GM19240 (cell line): Measurements from ENCODE around the gene ERVH48-1.
"Not testable (repeated sequence)": the region's sequence is repeated elsewhere in the genome, so short reads cannot be mapped to it uniquely, and the experiment has no call there.

Source experiments
- DNase-seq: peaks from one replicate; pipeline ENCODE4 v3.0.0; 2011; ENCODE audit warnings: low spot score; ENCODE audit not compliant: insufficient read length

The ERVH48-1 gene

DNA sequence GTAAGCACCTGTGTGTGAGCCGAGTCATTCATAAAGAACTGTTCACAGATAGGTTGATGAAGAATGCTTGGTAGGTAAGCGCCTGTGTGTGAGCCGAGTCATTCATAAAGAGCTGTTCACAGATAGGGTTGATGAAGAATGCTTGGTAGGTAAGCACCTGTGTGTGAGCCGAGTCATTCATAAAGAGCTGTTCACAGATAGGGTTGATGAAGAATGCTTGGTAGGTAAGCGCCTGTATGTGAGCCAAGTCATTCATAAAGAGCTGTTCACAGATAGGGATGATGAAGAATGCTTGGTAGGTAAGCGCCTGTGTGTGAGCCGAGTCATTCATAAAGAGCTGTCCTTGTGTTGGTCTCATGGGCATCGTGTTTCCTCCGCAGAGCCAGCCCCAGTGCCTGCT, 16.9 kb downstream of the ERVH48-1 start:
- not testable (repeated sequence) for DNase-seq

DNA sequence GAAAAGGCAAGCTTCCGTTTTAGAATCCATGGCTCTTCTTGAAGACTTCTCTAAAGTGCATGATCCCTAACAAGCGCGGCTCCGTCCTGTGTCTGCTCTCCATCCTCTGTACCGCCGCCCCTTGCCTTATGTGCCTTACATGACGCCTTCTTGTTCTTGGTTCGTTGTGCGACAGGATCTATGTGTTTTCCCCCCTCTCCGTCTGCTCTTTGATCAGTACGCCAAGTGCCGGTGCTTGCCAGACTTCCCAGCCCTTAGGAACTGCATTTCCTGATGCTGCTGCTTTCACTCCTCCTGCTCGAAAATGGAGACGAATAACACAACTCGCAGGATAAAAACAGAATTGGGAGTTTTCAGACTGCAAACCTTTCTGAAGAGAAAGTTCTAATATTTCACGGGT, 19.2 kb downstream of the ERVH48-1 start:
- DNase-seq = no peak

DNA sequence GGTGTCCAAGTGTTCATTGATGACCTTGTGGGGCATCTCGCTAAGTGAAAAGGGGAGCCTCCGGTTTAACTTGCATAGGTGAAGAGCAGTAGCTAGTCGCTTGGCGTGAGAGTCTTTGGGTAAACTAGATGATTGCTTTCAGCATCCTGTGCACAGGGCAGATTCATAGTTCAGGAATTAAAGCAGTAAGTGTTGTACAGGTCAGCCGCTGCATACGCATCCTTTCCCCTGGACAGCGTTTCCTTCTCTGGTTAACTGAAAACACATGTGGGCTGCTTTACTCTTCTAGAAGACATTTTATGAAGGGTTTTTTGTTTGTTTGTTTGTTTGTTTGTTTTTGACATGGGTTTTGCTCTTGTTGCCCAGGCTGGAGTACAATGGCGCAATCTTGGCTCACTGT, 20.2 kb downstream of the ERVH48-1 start:
- no peak for DNase-seq

DNA sequence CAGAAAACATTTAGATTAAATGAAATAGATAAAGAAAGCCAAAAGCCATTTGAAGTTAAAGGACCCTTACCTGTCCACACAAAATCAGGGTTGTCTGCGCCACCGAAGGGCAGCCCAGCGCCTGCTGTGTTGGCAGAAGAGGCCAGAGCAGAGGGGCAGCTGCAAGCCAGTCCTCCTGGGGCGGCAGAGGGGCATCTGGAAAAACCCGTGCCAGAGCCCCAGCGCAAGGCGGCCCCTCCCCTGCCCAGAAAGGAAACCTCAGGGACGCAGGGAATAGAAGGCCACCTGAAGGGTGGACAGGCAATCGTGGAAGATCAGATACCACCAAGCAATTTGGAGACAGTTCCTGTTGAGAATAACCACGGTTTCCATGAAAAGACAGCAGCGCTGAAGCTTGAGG, 21.6 kb downstream of the ERVH48-1 start:
- DNase-seq = no peak

DNA sequence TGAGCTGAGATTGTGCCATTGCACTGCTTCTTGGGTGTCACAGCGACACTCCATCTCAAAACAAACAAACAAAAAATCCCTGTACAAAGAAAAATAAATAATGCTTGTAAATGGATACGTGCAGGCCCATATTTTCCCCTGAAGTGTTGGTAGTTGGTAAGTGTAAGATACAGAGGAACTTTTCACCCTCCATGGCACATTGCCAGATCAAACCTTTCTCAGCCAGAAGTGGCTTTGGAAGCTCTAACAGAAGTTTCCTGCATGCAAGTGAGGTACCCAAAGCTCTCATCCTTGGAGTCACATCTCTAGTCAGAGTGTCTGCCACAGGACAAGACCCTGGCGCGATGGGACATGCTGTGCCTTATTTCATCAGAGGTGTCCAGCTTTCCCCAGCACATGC, 25.0 kb downstream of the ERVH48-1 start:
- DNase-seq = no peak

DNA sequence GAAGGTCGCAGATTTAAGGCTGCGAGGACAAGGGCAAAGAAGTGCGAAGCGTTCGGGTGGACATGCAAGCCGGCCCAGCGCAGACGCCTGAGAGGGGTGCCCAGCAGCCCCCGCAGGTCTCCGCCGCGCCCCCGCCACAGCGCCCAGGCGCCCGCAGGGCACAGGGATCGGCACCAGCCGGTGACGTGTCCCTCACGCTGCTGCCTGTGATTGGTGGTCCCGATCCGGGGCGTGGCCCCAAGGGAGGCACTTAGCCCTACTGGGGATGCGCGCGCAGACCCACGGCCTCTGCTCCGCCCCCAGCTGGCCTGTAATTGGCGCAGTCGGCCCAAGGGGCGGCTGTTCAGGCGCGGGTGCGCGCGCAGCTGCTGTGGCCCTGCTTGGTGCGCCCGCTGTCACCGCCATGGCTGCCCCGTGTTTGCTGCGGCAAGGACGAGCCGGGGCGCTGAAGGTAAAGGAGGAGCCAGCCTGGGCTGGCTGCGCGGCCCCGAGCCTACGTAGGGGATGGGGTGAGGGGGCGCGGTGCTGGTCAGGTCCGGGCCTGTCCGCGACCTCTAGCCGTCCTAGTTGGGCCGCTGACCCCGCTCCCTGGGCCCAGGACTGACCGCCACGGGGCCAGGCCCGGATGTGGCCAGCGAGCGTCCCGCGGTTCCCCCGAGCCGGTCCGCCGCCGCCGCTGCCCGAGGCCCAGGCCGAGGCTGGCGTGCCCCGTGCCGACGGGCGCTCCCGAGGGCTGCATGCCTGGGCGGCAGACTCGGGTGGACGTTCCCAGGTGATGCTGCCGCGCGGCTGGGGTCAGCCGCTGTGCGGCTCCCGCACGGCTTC, 32.3 kb downstream of the ERVH48-1 start, which contains the start of gene NDUFV3:
Gene NDUFV3, plus strand, starts transcription at position 379 of the 825 bp plus-strand sequence. Its CDS starts 25 bp downstream, at position 404.
- peak; percentile 88 for DNase-seq

DNA sequence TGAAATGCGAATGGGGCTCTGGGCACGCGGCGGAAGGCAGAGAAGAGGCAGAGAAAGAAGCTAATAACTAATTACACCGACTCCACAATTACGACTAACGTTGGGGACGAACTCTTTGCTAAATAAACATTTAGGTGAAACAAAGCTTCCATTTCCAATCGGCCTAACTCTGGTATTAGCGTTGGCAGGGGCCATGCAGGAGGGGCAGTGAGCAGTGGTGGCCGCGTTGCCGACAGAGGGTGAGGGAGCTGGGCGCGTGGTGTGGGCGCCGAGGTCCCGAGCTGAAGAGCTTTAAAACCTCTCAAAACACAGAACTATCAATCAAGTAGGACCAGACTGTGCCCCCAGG, 32.9 kb downstream of the ERVH48-1 start:
- DNase-seq = no peak

DNA sequence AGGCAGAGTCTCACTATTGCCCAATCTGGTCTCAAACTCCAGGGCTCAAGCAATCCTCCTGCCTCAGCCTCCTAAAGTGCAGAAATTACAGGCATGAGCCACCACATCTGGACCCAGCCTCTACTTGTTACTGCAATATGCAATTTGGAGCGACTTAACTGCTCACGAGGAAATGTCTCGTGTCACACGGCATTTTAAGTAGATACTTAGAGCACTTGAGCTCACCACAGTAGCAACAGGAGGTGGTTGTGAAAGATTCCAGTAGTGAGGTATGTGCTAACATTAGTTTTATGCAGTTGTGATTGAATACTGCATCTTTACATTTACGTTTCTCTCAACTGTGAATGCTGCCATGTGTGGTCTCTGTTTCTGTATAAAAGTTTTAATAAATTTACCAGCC, 38.1 kb downstream of the ERVH48-1 start:
- no peak for DNase-seq

DNA sequence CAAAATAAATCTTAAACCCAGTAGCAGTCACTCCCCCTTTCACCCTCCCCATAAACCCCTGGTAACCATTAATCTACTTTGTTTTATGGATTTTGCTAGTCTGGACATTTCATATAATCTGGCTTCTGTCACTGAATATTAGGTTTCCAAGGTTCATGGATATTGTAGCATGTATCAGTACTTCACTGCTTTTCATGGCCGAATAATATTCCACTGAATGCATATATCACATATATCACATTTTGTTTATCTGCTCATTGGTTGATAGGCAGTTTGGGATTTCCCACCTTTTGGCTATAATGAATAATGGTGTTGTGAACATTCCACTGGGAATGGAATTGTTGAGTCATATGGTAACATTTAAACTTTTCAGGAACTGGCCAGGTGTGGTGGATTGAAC, 41.5 kb downstream of the ERVH48-1 start:
- no peak for DNase-seq

DNA sequence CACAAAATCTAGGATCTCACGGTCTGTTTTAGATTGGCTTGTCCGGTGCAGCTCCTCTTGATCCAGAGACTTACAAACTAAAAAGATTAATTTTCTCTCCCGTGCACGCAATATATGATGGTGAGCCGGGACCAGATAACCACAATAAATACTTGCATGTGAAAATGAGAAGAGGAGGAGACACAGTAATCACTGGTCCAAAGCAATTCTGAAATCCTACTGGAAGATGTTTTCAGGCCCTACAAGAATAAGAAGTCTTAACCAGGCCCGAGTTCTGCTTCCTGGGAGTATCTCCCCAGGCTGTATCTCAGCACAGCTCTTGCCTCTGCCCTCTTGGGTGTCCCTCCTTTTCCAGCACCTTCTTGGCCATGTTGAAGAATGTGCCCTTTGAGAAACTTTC, 45.1 kb downstream of the ERVH48-1 start:
- no peak for DNase-seq

DNA sequence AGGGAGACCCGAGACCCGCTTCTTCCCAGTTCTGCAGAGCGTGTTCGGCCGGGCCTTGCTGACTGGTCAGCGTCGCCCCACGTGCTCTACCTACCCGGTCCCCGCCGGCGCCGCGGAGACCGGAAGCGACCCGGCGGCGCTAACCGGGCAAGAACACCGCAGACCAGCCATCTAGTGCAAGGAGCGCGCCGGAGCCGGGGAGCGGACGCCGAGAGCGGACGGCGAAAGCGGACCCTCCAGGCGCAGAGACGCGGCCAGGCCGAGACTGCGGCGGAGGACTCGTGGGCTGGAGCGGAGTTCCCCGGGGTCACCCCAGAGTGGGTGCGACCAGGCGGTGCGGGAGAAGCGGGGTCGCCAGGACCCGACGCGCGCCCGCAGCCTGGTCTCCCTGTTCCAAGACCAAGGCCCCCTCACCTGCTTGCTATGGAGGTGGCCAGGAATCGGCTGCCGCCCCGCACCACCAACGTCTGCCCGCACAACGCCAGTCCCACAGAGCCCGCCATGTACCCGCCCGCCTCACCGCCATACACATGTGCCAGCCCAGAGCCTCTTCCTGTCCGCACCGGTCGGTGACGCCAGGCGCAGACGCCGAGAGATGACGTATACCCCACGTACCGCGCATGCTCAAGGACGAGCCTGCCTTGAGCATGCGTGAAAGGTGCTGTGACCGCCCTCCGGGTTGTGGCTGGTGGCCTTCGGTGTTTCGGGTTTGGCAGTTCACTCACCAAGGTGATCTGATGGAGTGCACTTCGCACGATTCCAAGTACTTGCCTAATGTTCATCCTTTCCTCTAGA, 46.2 kb downstream of the ERVH48-1 start, which contains the start of gene WDR4:
Gene WDR4, minus strand, starts transcription at position 547 of the 795 bp plus-strand sequence. Its CDS starts 44 bp downstream, at position 503.
- peak; percentile 91 for DNase-seq

DNA sequence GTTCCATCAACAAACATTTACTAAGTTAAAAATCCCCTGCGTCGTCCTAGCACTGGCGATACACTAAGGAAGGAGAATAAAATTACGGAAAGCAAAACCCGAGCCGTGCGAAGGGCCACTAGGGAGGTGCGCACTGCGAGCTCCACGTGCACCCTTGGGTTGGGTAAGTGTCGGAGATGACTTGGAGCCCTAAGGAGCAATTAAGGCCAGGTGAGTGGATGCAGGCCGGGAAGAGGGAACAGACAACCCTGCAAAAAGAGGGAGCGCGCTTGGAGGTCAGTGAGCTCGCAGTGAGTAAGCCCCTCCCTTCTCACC, 46.8 kb downstream of the ERVH48-1 start:
- no peak for DNase-seq

DNA sequence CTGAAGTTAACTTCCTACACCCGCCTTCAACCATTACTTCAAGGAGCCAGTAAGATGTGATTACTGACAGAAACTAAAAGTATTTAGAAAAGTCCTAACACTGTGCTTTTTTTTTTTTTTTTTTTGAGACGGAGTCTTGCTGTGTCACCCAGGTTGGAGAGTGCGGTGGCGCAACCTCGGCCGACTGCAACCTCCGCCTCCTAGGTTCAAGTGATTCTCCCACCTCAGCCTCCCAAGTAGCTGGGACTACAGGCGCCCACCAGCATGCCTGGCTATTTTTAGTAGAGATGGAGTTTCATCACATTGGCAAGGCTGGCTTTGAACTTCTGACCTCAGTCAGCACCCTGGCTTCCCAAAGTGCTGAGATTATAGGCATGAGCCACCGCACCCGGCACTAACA, 49.6 kb downstream of the ERVH48-1 start:
- DNase-seq = not testable (repeated sequence)

DNA sequence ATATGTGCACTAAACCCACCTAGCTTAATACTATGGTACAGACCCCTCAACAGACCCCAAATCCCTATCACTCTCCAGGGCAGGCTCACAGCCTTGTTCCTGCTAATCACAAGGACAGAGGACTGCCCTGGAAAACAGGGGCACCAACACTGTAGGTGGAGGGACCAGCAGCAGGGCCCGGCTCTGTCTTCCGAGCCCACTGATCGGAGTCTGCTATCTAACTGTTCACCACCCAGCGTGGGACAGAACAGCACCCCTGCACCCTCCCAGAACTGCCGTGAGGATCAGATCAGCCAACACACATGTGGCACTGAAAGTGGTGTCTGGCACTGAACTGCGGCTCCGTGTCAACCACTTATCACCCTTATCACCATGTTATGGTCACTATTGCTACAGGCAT, 52.3 kb downstream of the ERVH48-1 start:
- DNase-seq = no peak

DNA sequence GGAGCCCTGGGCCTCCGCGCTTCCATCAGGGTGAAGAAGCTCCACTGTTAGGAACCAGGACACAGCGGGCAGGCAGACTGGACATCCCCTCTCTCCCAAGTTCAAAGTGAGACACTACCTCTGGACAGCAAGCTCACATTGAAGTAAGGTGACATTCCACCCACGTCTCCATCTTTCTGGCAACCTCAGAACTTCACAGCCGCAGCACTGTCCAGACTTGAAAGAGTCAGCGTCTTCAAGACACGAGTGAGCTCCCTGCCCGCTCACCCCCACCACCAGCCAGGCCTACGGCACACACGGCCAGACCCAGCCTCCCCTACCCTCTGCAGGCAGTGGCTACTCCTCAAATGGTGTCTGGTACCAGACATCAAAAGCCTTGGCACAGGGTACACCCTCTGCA, 57.2 kb downstream of the ERVH48-1 start:
- no peak for DNase-seq
